ENCODE measurements around the gene RUNX1. TPM values are rescaled to one million over a fixed set of nuclear protein-coding genes. Genes with fewer than 3 reads are reported as not detected.

RUNX1 gene
- total RNA-seq, 1 experiment from 2014 or later, result 13.8 TPM

GRCh38 chr21:34924771-34925419, 124.2 kb downstream of the RUNX1 start:
- no peak for DNase-seq (ENCODE audit: low read depth)

DNA sequence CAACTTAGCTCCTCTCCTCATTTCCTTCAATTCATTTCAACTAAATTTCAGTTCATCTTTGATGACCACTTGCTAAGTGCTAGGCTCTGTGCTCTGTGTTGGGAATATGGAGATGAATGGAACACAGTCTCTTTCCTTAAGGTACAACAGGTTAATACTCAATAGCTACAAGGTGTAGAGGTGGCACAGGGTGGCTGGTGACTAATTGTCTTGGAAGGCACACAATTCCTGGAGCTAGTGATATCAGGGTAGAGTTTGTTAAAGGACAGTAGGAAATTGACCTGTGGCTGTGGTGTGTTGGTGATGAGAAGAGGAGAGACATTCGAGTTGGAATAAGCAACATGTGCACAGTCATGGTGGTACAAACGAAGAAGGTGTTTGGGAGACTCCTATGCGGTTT, 124.9 kb downstream of the RUNX1 start:
- no peak for DNase-seq (ENCODE audit: low read depth)

DNA sequence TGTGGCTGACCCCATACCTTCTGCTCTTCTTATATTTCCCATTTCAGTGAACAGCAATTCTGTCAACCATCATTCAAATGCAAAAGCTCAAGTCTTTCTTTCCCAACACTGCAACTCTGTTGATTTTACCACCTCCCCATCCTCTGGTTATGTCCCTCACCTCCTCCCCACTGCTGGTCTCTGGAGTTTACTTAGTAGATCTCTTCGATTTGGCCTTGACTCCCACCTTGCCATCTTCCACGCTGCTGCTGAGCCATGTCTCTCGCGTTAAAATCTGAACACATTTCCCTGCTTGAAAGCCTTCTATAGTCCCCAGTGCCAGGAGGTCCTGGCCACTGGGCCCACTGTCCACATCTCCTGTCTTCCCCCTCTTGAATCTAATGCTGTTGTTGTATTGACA, 125.5 kb downstream of the RUNX1 start:
- no peak for DNase-seq (ENCODE audit: low read depth)

GRCh38 chr21:34923202-34923601, 125.9 kb downstream of the RUNX1 start:
- no peak for DNase-seq (ENCODE audit: low read depth)

DNA sequence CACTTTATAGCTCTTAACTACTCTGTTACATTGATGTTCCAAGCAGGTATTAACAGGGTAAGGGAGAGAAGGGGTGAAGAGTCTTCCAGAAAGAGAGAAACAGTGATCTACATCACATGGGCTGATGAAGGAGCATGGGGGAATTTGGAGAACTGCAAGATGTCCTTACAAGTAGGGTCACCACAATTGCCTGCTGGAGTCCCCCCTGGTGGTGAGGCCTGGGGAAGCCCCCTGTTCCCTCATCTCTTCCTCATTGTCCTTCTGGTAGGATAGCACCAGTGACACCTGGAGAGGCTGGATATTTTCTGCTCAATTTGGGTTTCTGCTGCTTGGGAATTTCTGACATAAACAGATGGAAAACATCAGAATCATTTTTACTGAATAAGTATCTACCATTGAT, 126.6 kb downstream of the RUNX1 start:
- no peak for DNase-seq (ENCODE audit: low read depth)

GRCh38 chr21:34921151-34921550, 128.0 kb downstream of the RUNX1 start:
- DNase-seq (ENCODE audit: low read depth), result no peak

- no peak for DNase-seq (ENCODE audit: low read depth)
Observed at GRCh38 chr21:34919406-34919805, 129.7 kb downstream of the RUNX1 start.

GRCh38 chr21:34916446-34916845, 132.7 kb downstream of the RUNX1 start:
- no peak for DNase-seq (ENCODE audit: low read depth)

GRCh38 chr21:34915364-34915841, 133.7 kb downstream of the RUNX1 start:
- DNase-seq (ENCODE audit: low read depth), result peak; percentile 85

- no peak for DNase-seq (ENCODE audit: low read depth)
Observed at GRCh38 chr21:34914239-34914638, 134.9 kb downstream of the RUNX1 start.

DNA sequence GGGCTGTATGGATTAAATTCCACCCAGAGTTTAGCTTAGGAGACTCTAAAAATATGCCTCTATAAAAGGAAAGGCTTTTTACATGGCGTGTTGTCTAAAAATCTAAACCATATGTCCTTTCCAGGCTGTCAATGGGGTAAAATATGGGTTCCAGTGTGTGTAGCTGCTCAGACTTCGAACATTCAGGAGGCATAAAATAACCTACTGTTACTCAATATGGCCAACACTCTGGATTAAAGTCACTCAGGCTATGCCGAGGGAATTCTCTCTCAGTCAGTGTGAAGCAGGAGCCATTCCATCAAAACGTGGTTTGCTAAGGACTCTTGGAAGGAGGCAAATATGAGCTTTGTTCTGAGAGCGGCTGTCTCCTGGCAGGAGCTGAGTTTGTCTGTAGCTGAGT, 135.3 kb downstream of the RUNX1 start:
- DNase-seq (ENCODE audit: low read depth), result no peak

DNA sequence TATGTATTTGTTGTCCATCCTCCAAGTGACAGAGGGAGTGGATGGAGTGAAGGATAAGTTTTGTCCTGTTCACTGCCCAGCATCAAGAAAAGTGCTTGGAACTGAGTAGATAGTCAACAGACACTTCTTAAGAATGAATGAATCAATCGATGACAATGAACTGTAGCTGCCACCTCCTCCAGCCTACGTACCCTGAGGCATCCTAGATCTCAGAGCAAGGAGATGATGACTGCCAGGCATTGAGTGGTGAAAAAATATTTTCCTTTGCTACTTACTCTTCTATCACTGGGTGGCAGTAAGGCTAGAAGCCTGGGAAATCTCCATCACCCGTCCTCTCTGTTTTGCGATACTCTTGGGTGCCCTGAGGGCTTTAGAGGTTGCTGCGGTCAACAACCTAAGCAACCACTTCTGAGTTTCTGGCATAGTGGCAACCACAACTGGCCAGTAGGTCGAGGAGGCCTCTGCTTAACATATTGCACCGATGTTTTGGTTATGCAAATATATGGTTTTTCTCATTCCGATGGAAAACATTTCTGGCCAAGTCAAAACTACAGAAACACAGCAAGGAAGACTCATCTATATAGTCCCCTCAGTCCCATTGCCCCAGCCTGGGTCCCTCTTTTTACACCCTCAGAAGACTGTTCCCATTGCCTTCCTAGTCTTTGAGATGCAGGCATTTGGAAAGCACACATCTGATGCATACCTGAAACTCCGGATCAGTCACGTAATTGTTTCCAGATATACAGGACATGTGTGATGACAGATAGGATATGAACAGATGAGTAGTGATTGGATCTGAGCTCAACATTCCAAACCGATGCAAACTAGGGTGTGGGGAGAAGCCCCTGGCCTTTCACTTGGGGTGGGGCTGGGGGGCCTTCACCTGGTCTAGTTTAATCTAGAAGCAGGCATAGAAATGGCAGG, 136.8 kb downstream of the RUNX1 start:
- peak; percentile 99 for DNase-seq (ENCODE audit: low read depth)

DNA sequence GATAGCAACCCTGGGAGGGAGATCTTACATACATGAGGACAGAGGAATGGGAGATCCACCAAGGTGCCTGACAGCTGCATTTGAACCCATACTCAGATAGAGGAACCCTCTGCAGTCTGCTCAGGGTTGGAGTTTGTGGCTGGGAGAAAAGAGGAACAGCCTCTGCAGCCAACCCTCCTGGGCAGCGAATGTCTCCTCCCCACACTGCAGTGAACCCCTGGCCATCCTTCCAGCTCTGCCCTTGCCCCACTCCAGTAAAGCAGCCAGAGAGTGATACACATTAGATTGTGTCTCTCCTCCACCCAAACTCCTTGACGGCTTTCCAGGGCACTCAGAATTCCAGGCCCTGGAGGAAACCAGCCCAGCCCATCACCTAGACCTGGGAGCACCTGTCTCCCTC, 137.7 kb downstream of the RUNX1 start:
- no peak for DNase-seq (ENCODE audit: low read depth)

DNA sequence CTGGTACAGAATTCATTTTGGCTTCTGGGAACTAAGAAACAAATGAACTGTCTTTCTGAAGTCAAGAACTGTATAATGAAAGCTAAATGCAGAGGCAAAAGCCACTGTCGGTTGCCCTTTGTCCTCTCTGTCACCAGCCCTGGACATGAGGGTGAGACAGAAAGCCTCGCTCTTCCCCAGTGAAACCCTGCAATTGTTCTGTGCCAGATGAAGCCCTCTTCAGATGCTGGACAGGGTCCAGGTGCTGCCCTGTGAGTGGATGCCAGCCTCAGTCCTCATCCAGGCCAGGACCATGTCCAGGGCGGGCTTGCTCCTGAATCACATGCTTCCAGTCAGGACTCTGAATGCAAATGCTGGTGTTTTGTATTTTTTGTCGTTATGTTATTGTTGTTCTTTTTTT, 138.7 kb downstream of the RUNX1 start:
- no peak for DNase-seq (ENCODE audit: low read depth)

DNA sequence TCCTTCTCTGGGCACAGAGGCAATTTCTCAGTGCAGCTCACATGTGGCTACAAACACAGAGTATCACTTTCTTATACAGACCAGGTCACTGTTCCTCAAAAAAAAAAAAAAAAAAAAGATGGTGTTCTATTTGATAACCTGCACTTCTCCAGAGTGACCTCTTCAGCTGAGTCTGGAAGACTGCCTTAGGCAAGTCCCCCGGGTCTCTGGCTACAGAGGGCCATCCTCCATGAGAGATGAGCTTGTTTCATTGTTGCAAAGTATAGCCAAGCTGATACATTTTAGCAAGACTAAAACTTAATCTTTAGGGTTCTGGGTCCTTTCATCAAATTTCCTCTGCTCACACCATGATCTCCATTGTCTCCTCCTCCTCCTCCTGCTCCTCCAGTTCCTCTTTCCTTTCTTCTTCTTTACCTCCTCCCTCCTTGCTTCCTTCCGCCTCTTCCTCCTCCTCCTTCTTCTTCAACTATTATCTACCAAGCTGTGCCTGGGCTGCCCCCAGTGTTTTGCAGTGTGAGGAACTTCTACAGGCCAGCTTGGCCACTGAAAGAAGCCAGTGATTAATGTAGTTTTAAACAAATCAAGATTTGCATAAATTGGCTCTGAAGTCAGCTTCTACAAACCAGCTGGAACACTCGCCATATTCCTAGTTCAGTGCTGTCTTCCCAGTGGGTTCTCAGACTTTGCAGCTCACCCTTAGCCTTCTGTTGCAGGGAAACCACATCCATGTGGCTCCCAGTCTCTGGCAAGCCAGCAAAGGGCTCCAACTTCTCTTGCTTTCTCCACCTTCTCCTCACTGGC, 139.4 kb downstream of the RUNX1 start:
- DNase-seq (ENCODE audit: low read depth), result no peak

- DNase-seq (ENCODE audit: low read depth), result no peak
Observed at GRCh38 chr21:34908419-34909055, 140.6 kb downstream of the RUNX1 start.

DNA sequence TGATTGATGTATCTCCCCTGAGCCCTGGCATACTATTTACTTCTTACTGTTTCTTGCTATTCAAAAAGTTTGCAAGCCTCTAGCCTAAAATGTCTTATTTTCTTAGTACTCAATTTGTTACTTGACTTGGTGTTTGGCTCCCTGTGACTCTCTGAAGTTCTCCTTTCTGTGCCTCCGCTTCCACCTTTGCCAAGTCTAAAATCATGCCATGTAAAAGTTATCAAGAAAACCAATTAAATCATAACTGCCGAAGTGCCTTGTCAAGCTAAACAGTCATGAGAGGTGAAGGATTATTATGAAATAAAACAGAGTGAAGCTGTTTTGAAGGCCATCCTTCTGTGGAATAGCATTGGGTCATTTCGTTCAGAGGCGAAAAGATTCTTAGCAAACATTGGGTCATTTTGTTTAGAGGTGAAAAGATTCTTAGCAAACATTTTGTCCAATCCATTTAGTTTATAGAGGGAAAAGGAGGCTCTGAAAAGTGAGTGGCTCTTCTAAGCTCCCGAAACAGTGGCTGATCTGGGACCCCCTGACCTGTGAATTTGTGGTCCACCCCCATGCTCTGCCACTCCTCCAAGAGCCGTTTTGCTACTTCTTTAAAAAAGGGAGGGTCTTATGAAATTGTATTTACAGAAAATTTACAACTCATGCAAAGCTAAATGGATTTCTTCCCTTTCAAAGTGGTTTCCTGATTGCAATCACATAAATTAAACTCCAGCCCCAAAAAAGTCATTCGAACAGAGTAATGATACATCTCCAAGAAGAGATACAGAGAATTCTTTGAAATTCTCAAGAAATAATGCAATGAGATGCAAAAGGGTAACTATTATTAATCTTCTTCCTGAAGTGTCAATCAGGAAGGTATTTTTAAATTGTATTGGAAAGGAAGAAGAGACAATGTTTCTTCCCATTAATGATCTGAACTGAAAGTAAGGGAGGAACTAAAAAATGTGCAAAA, 141.4 kb downstream of the RUNX1 start:
- no peak for DNase-seq (ENCODE audit: low read depth)

- no peak for DNase-seq (ENCODE audit: low read depth)
Observed at GRCh38 chr21:34906401-34906800, 142.7 kb downstream of the RUNX1 start.

- no peak for DNase-seq (ENCODE audit: low read depth)
Observed at GRCh38 chr21:34905218-34905537, 143.9 kb downstream of the RUNX1 start.

DNA sequence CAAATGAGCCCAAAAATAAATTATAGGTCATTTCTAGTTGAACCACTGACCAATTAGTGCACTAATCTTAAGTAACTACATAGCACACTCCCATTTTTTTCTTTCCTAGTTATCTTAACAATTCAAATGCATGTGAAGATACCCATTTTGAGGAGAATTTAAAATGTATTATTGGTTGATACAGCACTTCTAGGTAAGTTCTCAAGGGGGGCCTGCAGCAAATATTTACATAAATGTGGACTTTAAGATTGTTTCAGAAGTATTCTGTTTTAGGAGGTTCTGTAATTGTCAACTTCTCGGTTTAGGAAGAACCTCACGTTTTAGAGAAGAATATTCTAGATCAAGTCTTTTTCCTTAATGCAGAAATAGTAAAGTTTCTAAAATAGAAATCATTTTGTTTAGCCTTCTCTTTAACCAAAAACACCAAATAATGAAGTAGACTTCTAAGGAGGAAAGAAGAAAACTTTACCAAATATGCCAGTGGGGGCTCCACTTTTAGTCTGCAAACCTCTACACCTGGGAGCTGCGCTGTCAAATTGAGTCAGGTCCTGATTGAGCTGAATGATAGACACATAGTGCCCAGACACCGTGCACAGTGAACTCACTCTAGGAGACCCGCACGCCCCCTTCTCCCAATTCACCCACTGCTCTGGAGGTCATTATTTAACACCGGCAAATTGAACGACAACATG, 144.4 kb downstream of the RUNX1 start:
- no peak for DNase-seq (ENCODE audit: low read depth)

All from M059J (cell line).